AG04450 (cell line): ENCODE measurements around the gene CSGALNACT2. TPM values are rescaled to one million over a fixed set of nuclear protein-coding genes. Genes with fewer than 3 reads are reported as not detected.

Experiments used
- CTCF ChIA-PET: fragments of 300-600, 350-600 bp; formaldehyde crosslinking; extraction: SDS; loops from one replicate; lab custom pipeline; 2022; ENCODE audit warnings: antibody characterized with exemption, inconsistent platforms; lab: Charles Lee
- POLR2A ChIA-PET: fragments of 350-600 bp; formaldehyde crosslinking; extraction: SDS; loops from one replicate; lab custom pipeline; 2021; ENCODE audit warnings: antibody characterized with exemption, inconsistent platforms; lab: Yijun Ruan, JAX
- DNase-seq: peaks from one replicate; pipeline ENCODE4 v3.0.0-alpha.2; 2011; ENCODE audit warnings: low read depth, low spot score
- H3K27ac ChIP-seq: one replicate; pipeline ENCODE4 v1.5.1; 2012; ENCODE audit warnings: low read depth, low read length, control low read depth
- H3K27me3 ChIP-seq: one replicate; pipeline ENCODE4 v1.6.0; 2012; ENCODE audit warnings: low read length; ENCODE audit not compliant: control insufficient read depth, insufficient read depth
- H3K4me3 ChIP-seq: 2 replicates; pipeline ENCODE4 v1.5.1; 2011; ENCODE audit warnings: mild to moderate bottlenecking, low read depth, low read length, control low read depth
- H3K9me3 ChIP-seq: 2 replicates; pipeline ENCODE4 v1.5.1; 2012; ENCODE audit warnings: low read length; ENCODE audit not compliant: control insufficient read depth, insufficient read depth
- polyA plus RNA-seq: library from polyadenylated mRNA; depleted of rRNA; stranded (reverse); fragments of >200 nt; gene quantifications from 2 replicates; pipeline ENCODE4 v1.2.3, GENCODE V29; 2011
- TF ChIP-seq, protein P1 (sequence below): IDR thresholded peaks from 2 replicates; pipeline ENCODE4 v1.5.1; 2011; ENCODE audit warnings: low read depth, low read length, control low read depth, inconsistent platforms

CSGALNACT2 gene
- polyA plus RNA-seq, 1 experiment: 23.0 TPM

DNA sequence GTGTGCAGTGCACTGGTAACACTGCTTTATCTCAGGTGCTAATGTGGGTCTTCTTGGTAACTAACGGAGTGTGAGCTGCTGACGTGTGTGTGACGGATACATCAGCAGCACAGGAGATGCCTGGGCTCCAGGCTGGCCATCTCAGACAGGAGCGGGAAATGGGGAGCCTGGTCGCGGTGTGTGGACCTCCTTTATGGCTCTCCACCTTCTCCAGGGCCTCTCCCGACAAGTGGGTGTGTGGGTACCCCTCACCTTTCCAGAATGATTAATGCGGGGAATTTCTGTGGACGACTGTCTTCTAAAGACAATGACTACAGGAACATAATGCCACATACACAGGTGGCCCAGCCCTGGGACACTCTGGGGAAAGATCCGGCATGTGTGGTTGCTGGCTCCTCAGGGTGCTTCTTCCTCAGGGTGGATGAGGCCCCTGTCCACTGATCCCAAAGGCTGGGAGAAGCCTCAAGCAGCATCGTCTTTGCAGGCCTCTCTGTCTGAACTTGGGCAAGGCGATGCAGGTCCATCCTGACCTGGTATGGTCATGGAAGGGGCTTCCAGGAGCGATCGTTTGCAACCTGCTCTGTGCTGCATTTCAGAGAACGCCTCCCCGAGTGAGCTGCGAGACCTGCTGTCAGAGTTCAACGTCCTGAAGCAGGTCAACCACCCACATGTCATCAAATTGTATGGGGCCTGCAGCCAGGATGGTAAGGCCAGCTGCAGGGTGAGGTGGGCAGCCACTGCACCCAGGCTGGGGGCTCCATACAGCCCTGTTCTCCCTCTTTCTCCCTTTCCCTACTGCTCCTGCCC, 20.3 kb upstream of the CSGALNACT2 start:
- CTCF ChIA-PET: no interaction called here
- POLR2A ChIA-PET: no interaction called here
- H3K9me3 ChIP-seq: no peaks in the 10 kb centered on the region; the same call in 1 of the 2 replicates
- TF ChIP-seq, protein P1, sequence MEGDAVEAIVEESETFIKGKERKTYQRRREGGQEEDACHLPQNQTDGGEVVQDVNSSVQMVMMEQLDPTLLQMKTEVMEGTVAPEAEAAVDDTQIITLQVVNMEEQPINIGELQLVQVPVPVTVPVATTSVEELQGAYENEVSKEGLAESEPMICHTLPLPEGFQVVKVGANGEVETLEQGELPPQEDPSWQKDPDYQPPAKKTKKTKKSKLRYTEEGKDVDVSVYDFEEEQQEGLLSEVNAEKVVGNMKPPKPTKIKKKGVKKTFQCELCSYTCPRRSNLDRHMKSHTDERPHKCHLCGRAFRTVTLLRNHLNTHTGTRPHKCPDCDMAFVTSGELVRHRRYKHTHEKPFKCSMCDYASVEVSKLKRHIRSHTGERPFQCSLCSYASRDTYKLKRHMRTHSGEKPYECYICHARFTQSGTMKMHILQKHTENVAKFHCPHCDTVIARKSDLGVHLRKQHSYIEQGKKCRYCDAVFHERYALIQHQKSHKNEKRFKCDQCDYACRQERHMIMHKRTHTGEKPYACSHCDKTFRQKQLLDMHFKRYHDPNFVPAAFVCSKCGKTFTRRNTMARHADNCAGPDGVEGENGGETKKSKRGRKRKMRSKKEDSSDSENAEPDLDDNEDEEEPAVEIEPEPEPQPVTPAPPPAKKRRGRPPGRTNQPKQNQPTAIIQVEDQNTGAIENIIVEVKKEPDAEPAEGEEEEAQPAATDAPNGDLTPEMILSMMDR: no peak
- no peak for DNase-seq
- no peak overlapping the region for H3K4me3 ChIP-seq
- H3K27me3 ChIP-seq: peaks cover 12% of the 10 kb centered on the region
- H3K27ac ChIP-seq: no peak overlapping the region

DNA sequence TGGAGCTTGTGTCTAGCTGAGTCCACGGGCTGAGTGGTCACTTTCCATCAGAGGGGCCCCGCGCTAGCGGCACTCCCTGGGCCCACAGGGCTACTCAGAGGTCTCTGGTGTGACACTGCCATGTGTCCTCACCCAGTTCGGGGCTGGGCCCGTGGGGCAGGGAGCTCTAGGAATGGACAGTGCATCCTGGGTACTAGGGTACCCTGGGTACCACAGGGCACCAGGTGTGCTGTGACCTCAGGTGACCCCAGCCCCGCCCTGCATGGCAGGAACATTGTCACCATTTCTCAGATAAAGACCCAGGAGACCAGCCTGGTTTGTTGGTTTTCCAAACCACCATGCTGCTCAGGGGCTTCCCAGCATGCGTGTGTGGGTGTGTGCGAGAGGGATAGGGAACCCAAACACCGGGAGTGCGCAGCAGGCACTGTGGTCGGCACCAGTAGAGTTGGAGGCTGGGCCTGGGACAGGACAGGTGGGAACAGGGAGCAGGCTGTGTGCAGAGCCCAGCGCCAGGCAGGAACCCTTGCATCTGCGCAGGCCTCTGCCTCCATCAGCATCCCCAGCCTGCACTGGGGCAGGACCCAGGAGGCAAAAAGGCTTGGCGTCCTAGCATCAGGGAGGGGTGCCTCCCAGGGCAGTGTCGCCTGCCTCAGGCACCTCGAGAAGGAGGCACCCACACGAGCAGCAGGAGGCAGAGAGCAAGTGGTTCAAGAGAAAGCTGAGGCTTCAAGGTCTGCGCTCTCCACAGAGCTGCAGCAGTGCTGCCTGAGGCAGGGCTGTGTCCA, 19.4 kb upstream of the CSGALNACT2 start:
- ChIA-PET CTCF (no interaction called here), POLR2A (no interaction called here)
- H3K9me3 ChIP-seq: no peaks in the 10 kb centered on the region; the same call in 1 of the 2 replicates
- TF ChIP-seq, protein P1: no peak
- H3K4me3 ChIP-seq: no peak overlapping the region
- H3K27ac ChIP-seq: no peak overlapping the region
- DNase-seq: no peak
- peaks cover 12% of the 10 kb centered on the region for H3K27me3 ChIP-seq

DNA sequence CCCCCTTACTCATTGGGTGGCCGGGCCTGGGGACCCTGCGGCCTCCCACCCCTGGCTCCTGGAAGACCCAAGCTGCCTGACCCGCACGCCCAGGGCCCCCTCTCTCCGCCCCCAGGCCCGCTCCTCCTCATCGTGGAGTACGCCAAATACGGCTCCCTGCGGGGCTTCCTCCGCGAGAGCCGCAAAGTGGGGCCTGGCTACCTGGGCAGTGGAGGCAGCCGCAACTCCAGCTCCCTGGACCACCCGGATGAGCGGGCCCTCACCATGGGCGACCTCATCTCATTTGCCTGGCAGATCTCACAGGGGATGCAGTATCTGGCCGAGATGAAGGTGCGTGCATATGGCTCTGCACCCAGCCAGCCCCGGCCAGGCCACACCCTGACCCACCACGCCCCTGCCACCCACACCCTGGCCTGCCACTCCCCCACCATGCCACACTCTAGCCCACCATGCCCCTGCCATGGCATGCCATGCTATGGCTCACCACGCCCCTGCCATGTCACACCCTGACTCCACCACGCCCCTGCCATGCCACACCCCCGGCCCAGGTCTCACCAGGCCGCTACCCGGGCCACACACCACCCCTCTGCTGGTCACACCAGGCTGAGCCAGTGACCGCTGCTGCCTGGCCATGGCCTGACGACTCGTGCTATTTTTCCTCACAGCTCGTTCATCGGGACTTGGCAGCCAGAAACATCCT, 18.7 kb upstream of the CSGALNACT2 start:
- no peak overlapping the region for H3K27ac ChIP-seq
- H3K4me3 ChIP-seq: no peak overlapping the region
- H3K27me3 ChIP-seq: peaks cover 12% of the 10 kb centered on the region
- no peaks in the 10 kb centered on the region; the same call in 1 of the 2 replicates for H3K9me3 ChIP-seq
- CTCF ChIA-PET: no interaction called here
- TF ChIP-seq, protein P1: no peak
- no peak for DNase-seq
- POLR2A ChIA-PET: no interaction called here

DNA sequence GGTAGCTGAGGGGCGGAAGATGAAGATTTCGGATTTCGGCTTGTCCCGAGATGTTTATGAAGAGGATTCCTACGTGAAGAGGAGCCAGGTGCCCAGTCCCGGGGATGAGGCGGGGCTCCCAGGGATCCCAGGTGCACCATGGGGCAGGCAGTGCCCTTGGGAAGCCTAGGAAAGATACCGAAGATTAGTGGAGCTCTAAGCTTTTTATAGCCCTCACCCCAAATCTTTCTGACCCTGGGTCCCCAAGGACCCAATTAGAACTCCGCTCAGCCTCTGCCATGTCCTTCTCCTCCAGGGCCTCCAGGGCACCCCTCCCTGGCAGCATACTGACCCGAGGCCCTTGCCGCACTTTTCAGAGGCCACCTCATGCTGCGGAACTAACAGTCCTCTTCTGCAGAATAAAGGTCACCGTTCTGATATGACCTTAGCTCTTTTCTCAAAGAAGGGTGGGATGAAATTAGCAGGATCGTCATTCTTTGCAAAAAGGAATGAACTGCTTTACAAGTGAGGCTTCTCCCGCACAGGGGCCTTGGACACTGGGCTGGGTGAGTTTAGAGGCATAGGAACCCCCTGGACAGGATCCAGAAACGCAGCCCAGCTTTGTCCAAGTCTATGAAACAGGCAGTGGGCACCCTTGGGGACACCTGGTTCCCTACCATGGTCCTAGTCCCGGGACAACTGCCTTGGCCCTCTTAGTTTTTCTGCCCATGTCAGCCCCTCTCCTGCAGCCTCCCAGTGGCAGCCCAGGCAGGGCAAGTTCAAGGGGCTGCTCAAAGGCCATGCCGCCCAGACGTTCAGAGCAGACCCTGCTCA, 17.9 kb upstream of the CSGALNACT2 start:
- POLR2A ChIA-PET: no interaction called here
- CTCF ChIA-PET: no interaction called here

More for the DNA sequence above, 17.9 kb upstream of the CSGALNACT2 start:
- no peak overlapping the region for H3K27ac ChIP-seq
- no peaks in the 10 kb centered on the region; the same call in 1 of the 2 replicates for H3K9me3 ChIP-seq
- H3K27me3 ChIP-seq: peaks cover 14% of the 10 kb centered on the region
- DNase-seq: no peak
- no peak overlapping the region for H3K4me3 ChIP-seq
- TF ChIP-seq, protein P1: no peak
